GM23248 (cell line): ENCODE measurements around the gene RER1.

Experiments used
- EZH2 ChIP-seq: fragments of 200-600 bp; sonication (generic); IDR thresholded peaks from 2 replicates; pipeline ENCODE4 v1.6.1; 2018; ENCODE audit warnings: antibody characterized with exemption, mild to moderate bottlenecking; ENCODE audit not compliant: insufficient read depth, poor library complexity, severe bottlenecking
- EZH2phosphoT487 ChIP-seq: fragments of 200-600 bp; sonication (generic); IDR thresholded peaks from 2 replicates; pipeline ENCODE4 v1.6.1; 2018; ENCODE audit warnings: antibody characterized with exemption, moderate library complexity, mild to moderate bottlenecking, low read depth; ENCODE audit not compliant: insufficient read depth

DNA sequence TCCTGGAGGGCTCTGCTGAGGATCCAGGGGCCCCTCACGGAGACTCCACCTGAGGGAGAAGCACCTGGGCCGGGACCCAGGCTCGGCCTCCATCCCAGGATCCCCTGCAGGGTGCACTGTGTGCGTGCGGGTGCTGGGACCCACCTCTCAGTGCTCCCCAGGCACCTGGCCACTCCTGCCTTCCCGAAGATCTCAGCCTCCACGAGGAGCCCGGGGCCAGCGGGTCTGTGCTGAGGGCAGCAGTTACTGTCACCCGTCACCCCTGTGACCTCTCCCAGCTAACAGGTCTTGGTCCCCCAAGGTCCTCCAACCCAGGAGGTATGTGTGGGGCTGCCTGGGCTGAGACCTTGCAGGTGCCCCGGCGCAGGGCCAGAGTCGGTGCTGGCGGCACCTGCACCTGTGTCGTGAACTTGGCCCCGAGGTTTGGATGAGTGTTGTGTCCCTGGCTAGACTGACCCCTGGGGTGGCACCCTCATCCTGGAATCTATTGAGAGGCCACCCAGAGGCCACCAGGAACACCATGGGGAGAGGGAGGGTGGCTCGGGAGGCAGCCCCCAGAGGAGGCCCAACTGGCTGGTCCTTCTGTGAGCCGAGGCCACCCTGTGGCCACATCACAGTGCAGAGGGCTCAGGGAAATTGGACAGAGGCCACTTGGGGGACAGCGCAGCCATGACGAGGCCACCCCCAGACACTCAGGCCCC lies 17.9 kb upstream of the RER1 start:
- TF ChIP-seq EZH2 (no peak), EZH2phosphoT487 (no peak)
